AG04449 (cell line): ENCODE measurements around the gene PEX26.

Experiments
- CTCF ChIA-PET: fragments of 350-600 bp; formaldehyde crosslinking; extraction: SDS; loops from one replicate; lab custom pipeline; 2021; ENCODE audit warnings: antibody characterized with exemption; lab: Yijun Ruan, JAX
- POLR2A ChIA-PET: fragments of 400-600, 350-600 bp; formaldehyde crosslinking; extraction: SDS; loops from one replicate; lab custom pipeline; 2020; ENCODE audit warnings: antibody characterized with exemption, inconsistent platforms; lab: Yijun Ruan, JAX
- DNase-seq: peaks from one replicate; pipeline ENCODE4 v3.0.0-alpha.2; 2010; ENCODE audit warnings: low read depth, low spot score
- H3K4me3 ChIP-seq: 2 replicates; pipeline ENCODE4 v1.5.1; 2011; ENCODE audit warnings: low read depth, mild to moderate bottlenecking, control low read depth, low read length
- TF ChIP-seq, protein P1 (sequence below): IDR thresholded peaks from one replicate; pipeline ENCODE4 v1.5.1; 2011; ENCODE audit warnings: mild to moderate bottlenecking, moderate library complexity, low read length, control low read depth, inconsistent platforms; ENCODE audit not compliant: insufficient read depth; ENCODE audit errors: missing control alignments

The PEX26 gene

GRCh38 chr22:18147791-18148190 lies 70.0 kb downstream of the PEX26 start:
- ChIA-PET CTCF (no interaction called here), POLR2A (no interaction called here)
- TF ChIP-seq, protein P1, sequence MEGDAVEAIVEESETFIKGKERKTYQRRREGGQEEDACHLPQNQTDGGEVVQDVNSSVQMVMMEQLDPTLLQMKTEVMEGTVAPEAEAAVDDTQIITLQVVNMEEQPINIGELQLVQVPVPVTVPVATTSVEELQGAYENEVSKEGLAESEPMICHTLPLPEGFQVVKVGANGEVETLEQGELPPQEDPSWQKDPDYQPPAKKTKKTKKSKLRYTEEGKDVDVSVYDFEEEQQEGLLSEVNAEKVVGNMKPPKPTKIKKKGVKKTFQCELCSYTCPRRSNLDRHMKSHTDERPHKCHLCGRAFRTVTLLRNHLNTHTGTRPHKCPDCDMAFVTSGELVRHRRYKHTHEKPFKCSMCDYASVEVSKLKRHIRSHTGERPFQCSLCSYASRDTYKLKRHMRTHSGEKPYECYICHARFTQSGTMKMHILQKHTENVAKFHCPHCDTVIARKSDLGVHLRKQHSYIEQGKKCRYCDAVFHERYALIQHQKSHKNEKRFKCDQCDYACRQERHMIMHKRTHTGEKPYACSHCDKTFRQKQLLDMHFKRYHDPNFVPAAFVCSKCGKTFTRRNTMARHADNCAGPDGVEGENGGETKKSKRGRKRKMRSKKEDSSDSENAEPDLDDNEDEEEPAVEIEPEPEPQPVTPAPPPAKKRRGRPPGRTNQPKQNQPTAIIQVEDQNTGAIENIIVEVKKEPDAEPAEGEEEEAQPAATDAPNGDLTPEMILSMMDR: no peak
- no peak overlapping the region for H3K4me3 ChIP-seq
- DNase-seq: no peak

- no peak overlapping the region for H3K4me3 ChIP-seq
- DNase-seq: no peak
- ChIA-PET POLR2A (no interaction called here), CTCF (interaction anchor here (1.2 to 3.0 kb wide), 2 partner anchors 15 to 320 kb away, joined by 3 to 7 read pairs; no protein-coding TSS in a partner anchor)
- TF ChIP-seq, protein P1: no peak
Measured at GRCh38 chr22:18148293-18148965, 70.6 kb downstream of the PEX26 start.

GRCh38 chr22:18152519-18152918 lies 74.7 kb downstream of the PEX26 start:
- POLR2A ChIA-PET: no interaction called here
- H3K4me3 ChIP-seq: no peak overlapping the region
- CTCF ChIA-PET: interaction anchor here (2.5 kb wide), 1 partner anchor 322 kb away, joined by 9 read pairs; no protein-coding TSS in a partner anchor
- no peak for DNase-seq
- TF ChIP-seq, protein P1: no peak

DNA sequence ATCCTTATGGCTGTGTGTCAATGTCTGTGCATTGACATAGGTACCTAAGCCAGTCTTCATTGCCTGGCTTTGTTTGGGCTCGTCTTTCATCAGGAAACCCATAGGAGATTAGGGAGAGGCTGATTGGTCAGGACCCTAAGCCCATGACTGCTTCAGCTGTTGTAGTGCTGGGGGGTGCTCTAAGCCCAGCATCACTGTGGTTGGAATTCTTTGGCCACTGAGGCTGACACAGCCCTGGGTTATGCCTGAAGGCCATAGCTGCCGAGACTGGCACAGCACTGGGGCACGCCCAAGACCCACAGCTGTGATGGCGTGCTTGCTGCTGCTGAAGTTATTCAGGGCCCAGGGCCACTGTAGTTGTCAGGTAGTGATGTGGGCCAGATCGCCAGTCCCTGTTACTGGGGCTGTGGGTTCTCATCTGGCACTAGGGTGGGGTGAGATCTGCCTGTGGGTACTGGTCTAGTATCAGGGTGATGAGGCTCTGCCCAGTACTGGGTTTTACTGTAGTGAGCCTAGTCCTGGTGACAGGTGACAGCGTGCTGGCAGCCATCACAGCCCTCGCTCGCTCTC lies 77.1 kb downstream of the PEX26 start:
- POLR2A ChIA-PET: no interaction called here
- no peak for DNase-seq
- TF ChIP-seq, protein P1: no peak
- no peak overlapping the region for H3K4me3 ChIP-seq
- CTCF ChIA-PET: no interaction called here
